ENCODE data around the gene CLEC16A. TPM values are rescaled to one million over a fixed set of nuclear protein-coding genes. Genes with fewer than 3 reads are reported as not detected.

Gene CLEC16A
- total RNA-seq, 1 donor from 2014 or later, result 34.6 TPM

DNA sequence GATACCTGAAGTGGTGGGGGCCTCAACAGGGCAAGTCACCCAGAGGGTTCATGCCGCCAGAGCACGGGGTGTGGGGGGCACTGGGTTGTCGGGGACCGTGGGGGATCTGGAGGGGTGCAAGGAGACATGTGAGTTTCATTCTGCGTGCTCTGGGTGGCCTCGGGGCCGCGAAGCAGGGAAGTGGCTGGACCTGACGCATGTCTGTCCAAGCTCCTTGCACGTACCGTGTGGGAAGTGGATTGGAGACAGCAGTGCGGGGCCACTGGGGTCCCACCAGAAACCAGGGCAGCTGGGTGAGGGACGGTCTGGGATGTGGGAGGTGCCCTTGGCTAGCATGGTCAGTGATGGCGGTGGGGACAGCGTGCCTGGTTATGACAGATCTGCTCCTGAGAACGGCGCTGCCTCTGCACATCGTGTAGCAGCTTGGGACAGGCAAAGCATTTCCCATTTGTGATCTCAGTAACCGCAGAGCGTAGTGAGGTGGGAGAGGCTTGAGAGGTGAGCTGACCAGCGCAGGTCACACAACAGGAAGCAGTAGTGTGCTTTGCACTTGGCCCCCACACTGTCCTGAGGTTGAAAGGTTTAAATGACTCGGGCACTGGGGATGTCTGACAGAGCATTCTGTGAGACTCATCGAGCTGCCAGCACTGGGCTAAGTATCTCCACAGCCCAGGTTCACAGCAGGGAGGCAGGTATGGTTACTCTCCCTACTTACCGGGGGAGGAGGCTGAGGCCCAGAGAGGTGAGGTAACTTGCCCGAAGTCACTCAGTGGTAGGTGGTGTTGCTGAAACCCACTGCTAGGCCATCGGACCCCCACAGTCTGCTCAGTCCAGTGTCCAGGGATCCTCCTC lies 197.3 kb downstream of the CLEC16A start:
- TF ChIP-seq, protein P1, sequence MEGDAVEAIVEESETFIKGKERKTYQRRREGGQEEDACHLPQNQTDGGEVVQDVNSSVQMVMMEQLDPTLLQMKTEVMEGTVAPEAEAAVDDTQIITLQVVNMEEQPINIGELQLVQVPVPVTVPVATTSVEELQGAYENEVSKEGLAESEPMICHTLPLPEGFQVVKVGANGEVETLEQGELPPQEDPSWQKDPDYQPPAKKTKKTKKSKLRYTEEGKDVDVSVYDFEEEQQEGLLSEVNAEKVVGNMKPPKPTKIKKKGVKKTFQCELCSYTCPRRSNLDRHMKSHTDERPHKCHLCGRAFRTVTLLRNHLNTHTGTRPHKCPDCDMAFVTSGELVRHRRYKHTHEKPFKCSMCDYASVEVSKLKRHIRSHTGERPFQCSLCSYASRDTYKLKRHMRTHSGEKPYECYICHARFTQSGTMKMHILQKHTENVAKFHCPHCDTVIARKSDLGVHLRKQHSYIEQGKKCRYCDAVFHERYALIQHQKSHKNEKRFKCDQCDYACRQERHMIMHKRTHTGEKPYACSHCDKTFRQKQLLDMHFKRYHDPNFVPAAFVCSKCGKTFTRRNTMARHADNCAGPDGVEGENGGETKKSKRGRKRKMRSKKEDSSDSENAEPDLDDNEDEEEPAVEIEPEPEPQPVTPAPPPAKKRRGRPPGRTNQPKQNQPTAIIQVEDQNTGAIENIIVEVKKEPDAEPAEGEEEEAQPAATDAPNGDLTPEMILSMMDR (IDR thresholded peaks at IDR 0.05), result no peak
- no peak for DNase-seq
- Histone ChIP-seq H3K4me1 (peaks cover 28% of the 10 kb centered on the region), H3K36me3 (no peaks in the 10 kb centered on the region), H3K9me3 (no peaks in the 10 kb centered on the region), H3K4me3 (no peak overlapping the region), H3K27ac (no peak overlapping the region), H3K27me3 (ENCODE audit: low read depth) (no peaks in the 10 kb centered on the region)
- ATAC-seq, result no peak
- intact Hi-C loops (cut with DNase I), result no loop called here

DNA sequence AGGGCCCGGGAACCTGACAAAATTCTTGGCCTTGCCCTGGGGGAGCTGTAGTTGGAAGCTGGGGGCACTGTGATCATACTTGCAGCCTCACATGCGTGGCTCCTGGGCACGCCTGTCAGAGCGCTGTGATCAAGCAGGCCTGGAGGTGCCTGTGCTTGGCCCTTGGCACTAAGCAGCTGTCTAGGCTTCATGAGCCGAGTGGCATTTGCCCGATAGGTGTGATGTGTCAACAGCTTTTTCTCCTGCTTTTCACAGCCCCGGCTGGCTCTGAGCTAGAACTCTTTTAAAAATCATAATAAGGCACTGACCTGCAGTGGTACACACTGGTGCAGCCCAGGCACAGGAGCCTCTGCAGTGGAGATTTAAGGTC lies 197.9 kb downstream of the CLEC16A start:
- no peaks in the 10 kb centered on the region for H3K36me3 ChIP-seq
- H3K4me1 ChIP-seq, result peaks cover 28% of the 10 kb centered on the region
- ATAC-seq (no peak), DNase-seq (no peak)
- intact Hi-C loops (cut with DNase I), result no loop called here
- no peak overlapping the region for H3K27ac ChIP-seq
- no peaks in the 10 kb centered on the region for H3K27me3 ChIP-seq (ENCODE audit: low read depth)
- no peak overlapping the region for H3K4me3 ChIP-seq
- TF ChIP-seq, protein P1 (IDR thresholded peaks at IDR 0.05), result no peak
- H3K9me3 ChIP-seq, result no peaks in the 10 kb centered on the region

DNA sequence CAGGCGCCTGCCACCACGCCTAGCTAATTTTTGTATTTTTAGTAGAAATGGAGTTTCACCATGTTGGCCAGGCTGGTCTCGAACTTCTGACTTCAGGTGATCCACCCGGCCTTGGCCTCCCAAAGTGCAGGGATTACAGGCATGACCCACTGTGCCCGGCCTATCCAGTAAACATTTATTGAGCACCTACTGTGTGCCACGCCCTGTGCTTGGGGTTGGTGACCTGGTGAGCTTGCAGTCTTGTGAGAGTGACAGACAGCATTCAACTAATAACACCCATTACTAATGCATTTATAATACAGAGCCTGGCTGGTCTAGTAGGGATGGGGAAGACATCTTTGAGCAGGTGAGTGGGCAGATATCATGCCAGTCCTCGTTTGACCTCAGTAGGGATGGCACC lies 198.6 kb downstream of the CLEC16A start:
- Histone ChIP-seq H3K27ac (no peak overlapping the region), H3K4me1 (peaks cover 25% of the 10 kb centered on the region), H3K27me3 (ENCODE audit: low read depth) (no peaks in the 10 kb centered on the region), H3K36me3 (no peaks in the 10 kb centered on the region), H3K9me3 (no peaks in the 10 kb centered on the region), H3K4me3 (no peak overlapping the region)
- ATAC-seq, result no peak
- TF ChIP-seq, protein P1 (IDR thresholded peaks at IDR 0.05), result no peak
- intact Hi-C loops (cut with DNase I), result no loop called here
- no peak for DNase-seq

DNA sequence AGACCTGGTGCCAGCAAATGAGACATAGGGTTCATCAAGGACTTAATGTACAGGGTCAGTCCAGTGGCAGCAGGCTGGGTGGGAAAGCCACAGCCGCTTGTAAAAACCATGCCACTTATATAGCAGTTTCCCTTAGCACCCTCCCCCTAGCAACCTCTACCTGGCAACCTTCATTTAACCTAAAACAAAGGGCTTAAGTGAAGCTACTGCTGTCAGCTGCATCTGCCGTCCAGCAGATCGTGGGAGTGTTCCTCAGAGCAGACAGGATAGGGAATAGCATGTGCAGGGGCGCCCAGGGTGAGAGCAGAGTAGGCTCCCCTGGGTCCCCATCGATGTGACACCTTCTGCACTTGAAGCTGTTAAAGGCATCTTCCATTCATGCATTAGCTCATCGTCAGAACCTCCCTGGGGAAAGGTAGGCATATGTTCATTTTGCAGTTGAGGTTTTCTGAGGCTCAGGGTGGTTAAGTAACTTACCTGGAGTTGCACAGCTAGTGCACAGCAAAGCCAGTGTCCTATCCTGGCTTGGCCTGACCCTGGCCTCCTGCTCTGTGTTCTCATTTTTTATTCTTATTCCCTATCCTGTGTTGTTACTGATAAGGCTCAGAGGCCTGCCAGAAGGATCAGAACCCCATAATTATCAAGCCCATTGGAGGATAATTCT lies 199.1 kb downstream of the CLEC16A start:
- peaks cover 21% of the 10 kb centered on the region for H3K4me1 ChIP-seq
- ATAC-seq (no peak), DNase-seq (no peak)
- H3K27ac ChIP-seq, result no peak overlapping the region
- intact Hi-C loops (cut with DNase I), result no loop called here
- no peaks in the 10 kb centered on the region for H3K27me3 ChIP-seq (ENCODE audit: low read depth)
- no peaks in the 10 kb centered on the region for H3K9me3 ChIP-seq
- TF ChIP-seq, protein P1 (IDR thresholded peaks at IDR 0.05), result no peak
- no peaks in the 10 kb centered on the region for H3K36me3 ChIP-seq
- H3K4me3 ChIP-seq, result no peak overlapping the region

DNA sequence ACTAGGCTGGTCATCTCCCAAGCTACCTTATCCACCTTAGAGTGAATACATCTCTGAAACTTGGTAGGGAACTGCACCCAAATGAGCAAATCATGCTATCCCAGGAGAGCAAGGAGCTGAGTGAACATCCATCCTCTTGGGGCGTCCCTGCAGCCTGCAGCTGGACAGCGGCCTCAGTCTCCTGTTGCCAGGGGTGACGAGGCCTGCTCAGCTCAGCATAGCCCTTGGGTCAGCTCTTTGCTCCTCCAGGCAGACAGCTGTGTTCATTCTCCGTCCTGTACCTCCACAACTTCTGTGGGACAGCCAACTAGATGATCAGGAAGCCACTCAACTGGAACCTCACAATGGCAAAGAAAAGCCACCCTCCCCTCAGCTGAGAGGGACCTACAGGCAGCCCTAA lies 199.8 kb downstream of the CLEC16A start:
- Histone ChIP-seq H3K9me3 (no peaks in the 10 kb centered on the region), H3K36me3 (no peaks in the 10 kb centered on the region), H3K4me3 (no peak overlapping the region), H3K27ac (no peak overlapping the region), H3K4me1 (peaks cover 15% of the 10 kb centered on the region), H3K27me3 (ENCODE audit: low read depth) (no peaks in the 10 kb centered on the region)
- ATAC-seq, result no peak
- TF ChIP-seq, protein P1 (IDR thresholded peaks at IDR 0.05), result no peak
- intact Hi-C loops (cut with DNase I), result no loop called here
- no peak for DNase-seq

Data from lower lobe of right lung (tissue), 2 donors.